GM11168 (cell line): ENCODE data around the gene TPO.
"Not testable (repeated sequence)": the region's sequence is repeated elsewhere in the genome, so short reads cannot be mapped to it uniquely, and the experiment has no call there.

ENCODE experiments used
- in situ Hi-C: fragments of 300-500 bp; cut with MboI; formaldehyde crosslinking; loops from one replicate; pipeline ENCODE4 v1.12.0; 2022; ENCODE audit warnings: low sequenced_read_pairs; ENCODE audit not compliant: unreplicated experiment

Gene TPO

DNA sequence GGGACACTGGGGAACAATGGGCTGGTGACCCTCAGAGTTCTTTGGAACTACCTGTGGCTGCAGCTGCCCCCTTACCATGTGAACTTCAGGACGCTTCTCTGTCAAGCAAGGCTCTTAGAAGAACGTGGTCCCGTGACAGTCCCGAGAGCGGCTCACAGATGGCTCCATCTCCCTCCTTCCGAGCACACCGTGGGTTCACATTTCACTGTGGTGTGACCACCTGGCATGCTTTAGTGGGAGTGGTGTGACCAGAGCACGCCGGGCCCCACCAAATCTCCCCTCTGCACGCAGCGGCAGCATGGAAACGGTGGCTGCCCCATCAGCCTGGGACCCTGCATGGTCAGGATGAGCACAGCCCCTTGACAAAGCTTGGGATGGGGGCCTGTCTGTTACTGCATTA is 9.7 kb upstream of the TPO start:
- in situ Hi-C loops = no loop called here

DNA sequence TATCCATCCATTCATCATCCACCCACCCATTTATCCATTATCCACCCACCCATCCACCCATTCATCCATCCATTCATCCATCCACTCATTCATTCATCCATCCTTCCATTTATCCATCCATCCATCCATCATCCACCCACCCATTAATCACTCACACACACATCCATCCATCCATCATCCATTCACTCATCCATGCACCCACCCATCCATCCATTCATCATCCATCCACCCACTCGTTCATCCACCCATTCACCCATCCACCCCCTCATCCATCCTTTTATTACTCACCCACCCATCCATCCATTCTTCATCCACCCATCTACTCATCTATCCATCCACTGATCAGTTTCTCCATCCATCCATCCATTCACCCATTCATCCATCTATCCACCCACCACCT is 8.1 kb upstream of the TPO start:
- in situ Hi-C loops = no loop called here

DNA sequence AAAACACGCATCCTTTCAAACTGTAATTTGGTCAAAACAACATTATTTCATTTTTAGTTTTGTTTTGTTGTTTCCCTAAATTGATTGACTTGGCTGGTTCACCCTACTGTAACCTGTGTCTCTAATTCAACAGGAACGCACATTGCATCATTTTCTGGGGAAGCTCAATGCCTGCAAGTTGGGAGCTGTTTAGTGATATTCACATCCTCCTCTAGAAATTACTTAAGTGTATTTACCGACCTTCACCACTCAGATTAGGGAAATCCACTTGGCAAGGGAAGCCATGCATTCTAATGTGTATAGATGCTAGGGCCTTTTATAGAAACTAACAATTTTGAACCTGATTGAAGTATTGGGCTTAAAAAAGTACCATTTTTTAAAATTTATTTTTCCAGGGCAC is 7.3 kb upstream of the TPO start:
- in situ Hi-C loops = no loop called here

DNA sequence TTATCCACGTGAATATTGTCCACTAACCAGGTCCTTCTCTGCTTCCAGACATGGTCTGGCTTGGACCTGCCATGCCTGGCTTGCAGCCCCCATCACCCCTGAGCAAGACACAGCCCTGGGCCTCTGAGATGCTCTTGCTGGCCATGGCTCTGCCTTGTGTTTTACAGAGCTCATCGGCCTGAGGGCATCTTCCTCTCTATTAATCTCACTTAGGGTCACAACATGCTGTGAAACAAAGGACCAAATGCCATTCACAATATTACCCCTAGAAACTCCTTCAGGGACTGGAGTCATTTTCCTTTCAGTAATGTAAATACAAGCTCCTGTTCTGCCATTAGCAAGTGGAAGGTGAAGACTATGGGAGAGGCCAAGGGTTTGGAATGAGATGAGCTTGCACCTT is 6.8 kb upstream of the TPO start:
- in situ Hi-C loops = no loop called here

DNA sequence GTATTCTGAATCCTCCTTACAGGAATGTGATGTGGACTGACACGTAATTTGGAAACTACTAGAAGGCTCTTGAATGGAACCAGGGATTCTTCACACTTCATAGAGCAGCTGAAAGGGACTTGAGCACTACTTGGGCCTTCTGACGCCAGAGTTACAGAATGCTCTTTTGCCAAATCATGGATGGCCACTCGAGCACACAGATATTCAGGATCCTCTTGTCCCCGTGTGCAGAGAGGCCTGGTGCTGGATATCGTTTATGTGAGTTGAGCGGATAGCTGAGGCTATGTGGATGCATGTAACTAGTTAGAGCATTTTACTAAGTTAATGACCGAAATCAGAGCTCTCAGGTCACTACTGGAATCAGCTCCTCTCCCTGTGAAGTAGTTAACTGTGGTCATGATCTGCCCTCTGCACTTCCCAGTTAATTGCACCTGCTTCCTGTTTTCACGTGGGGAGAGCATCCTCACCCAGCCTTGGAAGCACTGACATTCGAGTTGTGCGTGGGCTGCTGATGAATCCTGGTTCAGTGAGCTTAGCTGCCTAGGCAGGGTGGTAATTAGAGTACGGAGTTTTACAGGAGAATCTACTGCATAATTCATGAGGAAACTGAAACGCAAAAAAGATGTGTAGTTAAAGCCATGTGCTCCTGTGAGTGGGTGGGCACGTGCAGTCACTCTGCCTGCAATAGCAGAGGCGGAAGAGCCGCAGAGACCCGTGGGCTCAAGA is 5.2 kb upstream of the TPO start:
- in situ Hi-C loops = no loop called here

DNA sequence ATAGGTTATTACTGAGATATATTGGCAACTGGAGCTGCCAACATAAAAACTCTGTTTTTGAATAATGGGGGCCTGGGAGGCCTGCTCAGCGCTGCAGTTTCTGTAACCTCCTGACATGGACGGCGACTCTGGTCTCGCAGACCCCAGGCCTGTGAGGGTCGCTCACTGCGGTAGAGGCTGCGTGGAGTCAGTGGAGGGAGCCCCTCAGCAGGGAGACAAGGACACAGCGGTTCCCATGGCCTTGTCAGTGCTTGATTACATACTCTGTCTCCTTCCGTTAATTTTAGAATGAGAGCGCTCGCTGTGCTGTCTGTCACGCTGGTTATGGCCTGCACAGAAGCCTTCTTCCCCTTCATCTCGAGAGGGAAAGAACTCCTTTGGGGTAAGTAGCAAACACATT is 858 bp downstream of the TPO start:
- in situ Hi-C loops = no loop called here

DNA sequence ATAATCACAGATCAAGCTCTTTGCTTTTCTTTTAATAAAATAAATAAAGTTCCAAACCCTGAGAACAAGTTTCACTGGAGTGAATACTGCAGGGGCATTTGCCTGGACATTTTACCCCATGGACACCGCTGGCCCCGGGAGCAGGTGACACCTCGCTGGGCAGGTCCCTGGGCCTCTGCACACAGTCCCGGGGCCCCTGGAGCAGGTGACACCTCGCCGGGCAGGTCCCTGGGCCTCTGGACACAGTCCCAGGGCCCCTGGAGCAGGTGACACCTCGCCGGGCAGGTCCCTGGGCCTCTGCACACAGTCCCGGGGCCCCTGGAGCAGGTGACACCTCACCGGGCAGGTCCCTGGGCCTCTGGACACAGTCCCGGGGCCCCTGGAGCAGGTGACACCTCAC is 1.6 kb downstream of the TPO start:
- in situ Hi-C loops = not testable (repeated sequence)

DNA sequence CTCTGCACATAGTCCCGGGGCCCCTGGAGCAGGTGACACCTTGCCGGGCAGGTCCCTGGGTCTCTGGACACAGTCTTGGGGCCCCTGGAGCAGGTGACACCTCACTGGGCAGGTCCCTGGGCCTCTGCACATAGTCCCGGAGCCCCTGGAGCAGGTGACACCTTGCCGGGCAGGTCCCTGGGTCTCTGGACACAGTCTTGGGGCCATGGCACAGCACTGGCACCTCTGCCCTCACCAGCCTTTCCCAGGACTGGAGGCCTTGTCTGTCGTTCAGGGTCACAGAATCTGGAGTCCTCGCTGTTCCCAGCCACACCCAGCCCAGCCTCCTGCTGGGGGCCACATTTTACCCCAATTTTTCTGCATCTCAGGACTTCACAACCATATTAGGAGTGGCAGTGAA is 2.2 kb downstream of the TPO start:
- in situ Hi-C loops = no loop called here

DNA sequence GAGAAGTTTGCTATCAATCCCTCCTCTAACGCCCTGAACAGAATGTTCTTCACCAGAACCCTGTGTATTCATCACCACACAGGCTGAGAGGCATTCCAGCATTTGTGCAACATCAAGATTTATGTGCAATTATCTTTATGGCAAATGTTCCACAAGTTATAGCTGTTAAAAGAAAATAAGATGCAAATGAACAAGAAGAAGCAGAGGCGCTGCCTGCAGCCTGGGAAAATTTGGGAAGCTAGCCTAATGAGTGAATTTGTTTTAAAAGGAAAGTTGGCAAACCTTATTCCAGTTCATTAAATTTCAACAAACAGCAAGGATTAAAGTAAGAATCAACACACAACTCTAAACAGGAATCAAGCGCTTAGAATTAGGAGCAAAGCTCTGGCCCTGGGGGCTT is 5.3 kb downstream of the TPO start:
- in situ Hi-C loops = no loop called here

DNA sequence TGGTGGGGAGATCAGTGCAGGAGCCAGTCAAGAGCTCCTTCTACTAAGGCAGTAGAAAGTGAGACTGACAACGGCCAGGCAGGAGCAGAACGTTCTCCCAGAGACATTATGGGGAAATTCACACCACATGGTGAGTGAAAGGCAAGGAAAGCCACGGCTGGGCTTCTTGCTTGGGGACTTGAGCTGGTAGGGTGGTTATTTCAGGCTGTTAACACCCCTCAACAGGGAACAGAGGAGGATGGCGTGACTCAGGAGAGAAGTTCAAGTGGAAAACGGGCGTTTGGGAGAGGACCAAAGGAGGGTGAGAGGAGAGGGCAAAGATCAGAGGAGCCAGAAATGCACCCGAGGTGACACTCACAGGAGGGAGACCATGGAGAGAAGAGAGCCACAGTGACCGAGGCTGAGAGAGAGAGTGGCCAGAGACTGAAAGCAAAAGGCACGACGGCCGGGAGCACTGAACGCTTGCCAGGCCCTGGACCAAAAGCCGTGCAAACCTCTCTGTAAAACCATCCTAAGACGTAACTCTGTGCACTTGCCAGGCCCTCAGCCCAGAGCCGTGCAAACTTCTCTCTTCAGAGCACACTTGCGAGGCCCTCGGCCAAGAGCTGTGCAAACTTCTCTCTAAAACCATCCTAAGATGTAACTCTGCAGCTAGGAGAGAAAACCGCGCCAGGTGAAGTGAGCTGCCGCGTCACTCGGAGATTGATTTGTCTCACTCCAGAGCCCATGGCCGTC is 7.7 kb downstream of the TPO start:
- in situ Hi-C loops = no loop called here

DNA sequence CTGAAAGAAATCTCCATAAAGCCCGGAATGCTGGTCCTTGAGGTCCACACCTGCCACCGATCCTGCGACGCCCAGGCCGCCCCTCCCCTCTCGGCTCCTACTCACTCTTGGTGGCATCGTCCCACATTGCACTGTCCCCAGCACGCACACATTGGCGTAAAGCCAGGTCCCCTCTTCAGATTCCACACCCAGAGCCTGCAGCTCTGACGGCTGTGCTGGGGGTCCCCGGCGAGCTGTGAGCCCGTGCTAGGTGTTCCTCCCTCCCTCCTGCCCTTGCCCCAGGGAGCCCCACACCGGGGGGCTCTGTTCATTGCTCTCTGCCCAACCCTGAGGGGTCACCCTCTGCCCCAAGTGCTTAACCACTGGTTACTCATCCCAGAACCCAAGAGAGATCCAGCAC is 8.5 kb downstream of the TPO start:
- in situ Hi-C loops = no loop called here

DNA sequence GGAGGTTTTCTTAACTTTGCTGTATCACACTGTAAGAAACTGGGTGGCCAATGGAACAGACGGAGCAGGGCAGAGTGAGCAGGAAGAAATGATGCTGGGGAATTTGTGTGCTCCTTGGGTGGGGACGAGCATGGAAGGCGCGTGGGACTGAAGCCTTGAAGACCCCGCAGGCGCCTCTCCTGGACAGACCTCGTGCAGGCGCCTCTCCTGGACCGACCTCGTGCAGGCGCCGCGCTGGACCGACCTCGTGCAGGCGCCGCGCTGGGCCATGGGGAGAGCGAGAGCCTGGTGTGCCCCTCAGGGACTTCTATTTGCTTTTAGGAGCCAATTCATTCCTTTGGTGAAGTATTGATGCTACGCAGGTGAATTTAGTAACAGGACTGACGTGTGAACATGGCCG is 8.9 kb downstream of the TPO start:
- in situ Hi-C loops = no loop called here

DNA sequence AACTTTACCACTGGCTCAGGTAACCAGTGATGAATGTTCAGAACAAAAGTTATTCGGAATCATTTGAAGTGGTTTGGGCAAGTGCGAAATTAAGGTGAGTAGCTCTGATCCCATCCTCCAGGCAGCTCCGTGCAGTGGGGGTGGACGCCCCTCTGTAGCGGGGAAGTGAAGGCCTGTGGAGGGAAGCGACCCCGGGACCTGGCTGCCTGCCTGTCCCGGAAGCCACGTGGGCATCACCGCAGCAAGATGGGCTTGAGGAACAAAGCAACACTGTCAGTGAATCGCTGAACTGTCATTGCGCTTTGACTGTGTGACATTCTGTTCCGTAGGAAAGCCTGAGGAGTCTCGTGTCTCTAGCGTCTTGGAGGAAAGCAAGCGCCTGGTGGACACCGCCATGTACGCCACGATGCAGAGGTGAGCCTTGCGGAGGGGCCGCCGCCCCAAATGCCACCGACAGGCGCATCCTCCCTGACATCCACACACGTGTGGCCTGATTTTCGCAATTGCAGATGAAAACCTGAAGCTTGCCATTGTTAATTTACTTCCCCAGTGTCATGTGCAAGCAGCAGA is 9.5 kb downstream of the TPO start:
- in situ Hi-C loops = no loop called here

DNA sequence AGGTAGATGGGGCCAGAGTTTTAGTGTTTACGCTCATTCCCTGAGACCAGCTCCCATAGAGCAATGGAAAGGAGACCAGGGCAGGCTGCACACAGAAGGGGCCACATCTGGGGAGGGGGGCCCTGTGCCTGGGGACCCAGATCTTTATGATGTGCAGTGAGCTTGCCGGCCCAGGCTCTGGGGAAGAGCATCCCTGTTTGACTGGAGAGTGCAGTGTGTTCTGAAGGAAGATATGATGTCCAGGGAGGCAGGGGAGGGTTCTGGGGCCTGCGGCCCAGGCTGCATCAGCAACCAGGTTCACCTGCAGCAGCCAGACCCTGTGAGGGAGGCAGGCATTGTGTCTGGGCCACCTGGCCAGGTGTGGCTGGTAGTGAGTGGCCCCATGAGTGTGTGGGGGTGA is 13.8 kb downstream of the TPO start:
- in situ Hi-C loops = no loop called here

DNA sequence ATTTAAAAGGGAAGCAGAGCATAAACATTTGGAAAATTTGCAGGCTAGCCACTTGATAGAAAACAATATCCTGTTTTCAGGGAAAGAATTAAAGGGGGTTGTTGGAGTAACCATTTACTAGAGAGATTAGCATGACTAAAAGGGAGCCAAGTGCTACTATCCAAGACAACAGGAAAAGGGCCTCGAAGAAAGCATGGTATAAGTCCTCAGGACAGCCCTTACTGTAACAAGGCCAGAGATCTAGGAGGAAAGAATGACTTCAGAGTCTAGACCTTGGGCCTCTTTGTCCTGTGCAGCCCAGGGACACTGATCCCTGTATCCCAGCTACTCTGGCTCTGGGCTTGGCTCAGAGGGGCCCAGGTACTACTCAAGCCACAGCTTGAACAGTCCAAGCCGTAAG is 16.6 kb downstream of the TPO start:
- in situ Hi-C loops = no loop called here

DNA sequence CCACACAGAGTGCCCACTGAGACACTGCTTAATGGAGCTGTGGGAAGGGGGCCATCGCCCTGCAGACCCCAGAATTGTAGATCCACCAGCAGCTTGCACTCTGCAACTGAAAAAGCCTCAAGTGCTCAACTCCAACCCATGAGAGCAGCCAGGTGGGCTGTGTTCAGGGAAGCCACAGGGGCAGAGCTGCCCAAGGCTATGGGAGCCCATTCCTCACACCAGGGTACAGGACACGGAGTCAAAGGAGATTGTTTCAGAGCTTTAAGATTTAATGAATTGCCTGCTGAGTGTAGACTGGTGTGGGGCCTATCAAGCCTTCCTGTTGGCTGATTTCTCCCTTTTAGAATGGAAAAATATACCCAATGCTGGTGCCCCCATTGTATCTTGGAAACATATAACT is 17.2 kb downstream of the TPO start:
- in situ Hi-C loops = no loop called here

DNA sequence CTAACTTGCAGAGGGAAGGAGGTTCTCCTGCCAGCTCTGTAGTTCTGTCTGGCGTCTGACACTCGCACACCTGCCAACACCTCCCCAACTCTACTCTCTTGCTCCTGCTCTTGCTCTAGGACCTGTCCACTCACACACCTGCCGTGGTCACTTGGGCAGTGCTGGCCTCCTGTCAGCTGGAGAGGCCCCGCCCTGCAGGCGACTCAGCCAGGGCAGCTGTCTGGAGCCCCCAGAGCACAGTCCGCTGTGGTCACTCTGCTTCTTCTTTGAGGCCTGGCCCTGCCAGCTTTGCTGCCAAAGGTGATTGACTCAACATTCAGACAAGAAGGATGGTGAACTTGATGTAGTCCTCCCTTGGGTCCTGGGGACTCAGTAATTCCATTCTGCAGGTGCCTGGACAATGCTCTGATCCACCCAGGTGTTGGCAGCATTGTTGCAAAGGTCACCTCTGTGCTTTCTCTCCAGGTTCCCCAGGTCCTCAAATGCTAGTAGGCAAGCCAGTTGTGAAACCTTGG is 18.7 kb downstream of the TPO start:
- in situ Hi-C loops = no loop called here

DNA sequence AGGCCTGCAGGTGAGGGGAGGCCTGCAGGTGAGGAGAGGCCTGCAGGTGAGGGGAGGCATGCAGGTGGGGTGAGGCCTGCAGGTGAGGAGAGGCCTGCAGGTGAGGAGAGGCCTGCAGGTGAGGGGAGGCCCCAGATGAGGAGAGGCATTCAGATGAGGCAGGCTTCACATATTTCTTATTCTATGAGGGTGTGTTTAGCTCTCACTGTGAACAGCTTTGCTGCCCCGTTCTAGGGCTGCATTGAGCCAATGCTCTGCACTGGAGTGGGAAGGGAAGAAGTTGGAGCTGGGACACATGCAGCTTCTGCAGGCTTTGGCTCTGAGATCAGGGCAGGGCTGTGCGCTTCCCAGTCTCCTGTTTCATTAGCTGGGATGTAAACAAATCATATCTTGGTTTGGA is 19.5 kb downstream of the TPO start:
- in situ Hi-C loops = no loop called here

DNA sequence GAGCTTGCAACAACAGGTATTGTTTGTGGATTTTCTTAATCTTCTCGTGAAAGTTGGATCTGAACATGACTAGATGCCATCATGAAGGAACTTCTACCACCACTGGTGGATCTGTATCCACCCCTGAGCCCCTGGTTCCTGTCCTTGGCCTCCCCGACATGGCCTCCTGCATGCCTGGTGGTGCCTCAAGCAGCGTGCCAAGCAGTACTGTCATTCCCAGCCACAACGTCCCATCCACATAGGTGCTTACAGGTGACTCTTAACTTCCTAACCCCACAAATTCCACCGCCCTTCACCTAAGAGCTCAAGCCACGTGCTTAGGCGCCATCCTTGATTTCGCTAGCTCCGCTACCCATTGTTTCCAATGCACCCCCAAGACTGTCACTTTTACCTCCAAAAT is 23.1 kb downstream of the TPO start:
- in situ Hi-C loops = no loop called here

DNA sequence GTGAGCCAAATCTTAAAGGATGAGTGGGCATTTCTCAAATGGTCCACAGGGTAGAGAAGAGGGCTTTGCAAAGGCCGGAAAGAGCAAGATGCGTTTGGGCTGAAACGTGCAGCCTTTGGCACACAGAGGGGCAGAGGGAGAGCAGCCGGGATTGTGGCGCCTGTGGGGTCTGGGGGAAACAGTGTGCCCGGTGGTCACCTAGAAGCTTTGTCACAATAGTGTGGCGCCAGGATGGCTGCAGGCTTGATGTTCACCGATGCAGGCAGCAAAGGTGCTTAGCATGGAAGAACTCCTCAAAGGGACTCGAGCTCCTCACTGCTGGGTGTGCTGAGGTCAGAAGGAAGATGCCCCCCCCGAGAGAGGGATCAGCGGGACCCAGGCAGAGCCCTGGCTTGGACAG is 23.8 kb downstream of the TPO start:
- in situ Hi-C loops = no loop called here

DNA sequence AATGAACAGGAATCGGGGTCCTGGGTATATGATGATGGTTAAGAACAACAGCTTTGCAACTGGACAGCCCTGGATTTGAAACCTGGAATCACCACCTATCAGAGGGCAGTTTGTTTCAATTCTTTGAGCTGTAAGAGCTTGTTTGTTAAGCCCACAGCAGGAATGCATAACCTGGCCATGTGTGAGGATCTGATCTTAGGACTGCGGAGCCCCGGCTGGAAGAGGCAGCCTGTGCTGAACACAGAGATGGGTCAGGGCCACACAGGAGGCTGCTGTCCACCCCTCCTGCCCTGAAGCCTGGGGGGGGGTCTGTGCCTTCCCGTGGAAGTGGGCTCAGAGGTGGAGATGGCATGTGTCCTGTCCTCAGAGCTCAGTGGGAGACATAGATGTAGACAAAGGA is 24.3 kb downstream of the TPO start:
- in situ Hi-C loops = no loop called here

DNA sequence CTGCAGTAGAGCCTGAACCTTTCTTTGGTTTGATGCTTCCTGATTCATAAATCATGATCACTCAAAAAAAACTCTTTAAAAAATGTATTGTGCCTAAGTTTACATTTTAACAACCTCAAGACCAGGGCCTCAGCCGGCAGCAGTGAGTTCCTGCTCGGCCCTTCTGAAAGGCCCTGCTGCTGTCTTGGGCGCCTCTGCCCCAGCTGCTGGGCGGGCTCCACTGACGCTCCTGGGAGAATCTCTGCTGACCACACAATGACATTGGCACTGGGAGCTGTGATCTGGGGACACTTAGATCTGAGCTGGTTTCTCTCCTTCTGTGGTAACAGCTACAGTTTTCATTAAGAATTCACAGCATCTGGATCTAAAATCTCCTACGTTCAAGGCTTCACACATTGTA is 25.7 kb downstream of the TPO start:
- in situ Hi-C loops = no loop called here
